GM19467 (cell line): ENCODE results near the gene DRD1.
"Not testable (repeated sequence)": the region's sequence is repeated elsewhere in the genome, so short reads cannot be mapped to it uniquely, and the experiment has no call there.

Experiments used
- ATAC-seq: cut with Tn5 transposase; IDR thresholded peaks from one replicate; pipeline ENCODE4 v1.9.1; 2021; ENCODE audit warnings: mild to moderate bottlenecking, moderate library complexity; ENCODE audit not compliant: unreplicated experiment

The DRD1 gene

GRCh38 chr5:175468892-175469291, 24.9 kb upstream of the DRD1 start:
- no peak for ATAC-seq

GRCh38 chr5:175467983-175468690, 24.2 kb upstream of the DRD1 start:
- ATAC-seq, result no peak

GRCh38 chr5:175466700-175467318, 22.8 kb upstream of the DRD1 start:
- ATAC-seq, result no peak

GRCh38 chr5:175465282-175465681, 21.3 kb upstream of the DRD1 start:
- ATAC-seq, result no peak

- ATAC-seq, result no peak
These were observed 20.9 kb upstream of the DRD1 start for GRCh38 chr5:175464942-175465233.

GRCh38 chr5:175464074-175464941, 20.3 kb upstream of the DRD1 start:
- peak; percentile 97 for ATAC-seq

GRCh38 chr5:175463641-175464040, 19.7 kb upstream of the DRD1 start:
- ATAC-seq, result no peak

- ATAC-seq, result no peak
These were observed 17.4 kb upstream of the DRD1 start for GRCh38 chr5:175461370-175461769.

GRCh38 chr5:175460552-175460951, 16.6 kb upstream of the DRD1 start:
- no peak for ATAC-seq

- no peak for ATAC-seq
These were observed 16.1 kb upstream of the DRD1 start for GRCh38 chr5:175460126-175460525.

- peak; percentile 80 for ATAC-seq
These were observed 13.5 kb upstream of the DRD1 start for GRCh38 chr5:175457466-175457865.

- no peak for ATAC-seq
These were observed 12.2 kb upstream of the DRD1 start for GRCh38 chr5:175456105-175456742.

GRCh38 chr5:175454338-175454737, 10.4 kb upstream of the DRD1 start:
- ATAC-seq, result not testable (repeated sequence)

- ATAC-seq, result no peak
These were observed 8.2 kb upstream of the DRD1 start for GRCh38 chr5:175452166-175452565.

GRCh38 chr5:175448276-175448675, 4.3 kb upstream of the DRD1 start:
- no peak for ATAC-seq

- no peak for ATAC-seq
These were observed 3.6 kb upstream of the DRD1 start for GRCh38 chr5:175447571-175447970.

GRCh38 chr5:175446378-175446777, 2.4 kb upstream of the DRD1 start:
- ATAC-seq, result not testable (repeated sequence)

- no peak for ATAC-seq
These were observed 999 bp upstream of the DRD1 start for GRCh38 chr5:175444905-175445456.

GRCh38 chr5:175443514-175444059, 395 bp downstream of the DRD1 start:
- no peak for ATAC-seq

- no peak for ATAC-seq
These were observed 5.6 kb downstream of the DRD1 start for GRCh38 chr5:175438234-175438857.
